AG09319 (cell line): ENCODE measurements around the gene ASAH2B.

Source experiments
- DNase-seq: peaks from one replicate; pipeline ENCODE4 v3.0.0-alpha.2; 2010; ENCODE audit warnings: low read depth; ENCODE audit errors: extremely low read depth
- CTCF ChIP-seq: IDR thresholded peaks from 2 replicates; pipeline ENCODE4 v1.5.1; 2011; ENCODE audit warnings: low read depth, mild to moderate bottlenecking, inconsistent platforms, low read length, moderate library complexity

The ASAH2B gene

GRCh38 chr10:50807851-50808776 lies 68.4 kb downstream of the ASAH2B start:
- no peak for TF ChIP-seq CTCF
- no peak for DNase-seq
